IPS-NIHi11 (cell line): Measurements from ENCODE around the gene TBCD.
"Not testable (repeated sequence)": the region's sequence is repeated elsewhere in the genome, so short reads cannot be mapped to it uniquely, and the experiment has no call there.

ENCODE experiments used
- DNase-seq: peaks from one replicate; pipeline ENCODE4 v3.0.0; 2012; ENCODE audit warnings: mixed read lengths, low spot score

TBCD gene

DNA sequence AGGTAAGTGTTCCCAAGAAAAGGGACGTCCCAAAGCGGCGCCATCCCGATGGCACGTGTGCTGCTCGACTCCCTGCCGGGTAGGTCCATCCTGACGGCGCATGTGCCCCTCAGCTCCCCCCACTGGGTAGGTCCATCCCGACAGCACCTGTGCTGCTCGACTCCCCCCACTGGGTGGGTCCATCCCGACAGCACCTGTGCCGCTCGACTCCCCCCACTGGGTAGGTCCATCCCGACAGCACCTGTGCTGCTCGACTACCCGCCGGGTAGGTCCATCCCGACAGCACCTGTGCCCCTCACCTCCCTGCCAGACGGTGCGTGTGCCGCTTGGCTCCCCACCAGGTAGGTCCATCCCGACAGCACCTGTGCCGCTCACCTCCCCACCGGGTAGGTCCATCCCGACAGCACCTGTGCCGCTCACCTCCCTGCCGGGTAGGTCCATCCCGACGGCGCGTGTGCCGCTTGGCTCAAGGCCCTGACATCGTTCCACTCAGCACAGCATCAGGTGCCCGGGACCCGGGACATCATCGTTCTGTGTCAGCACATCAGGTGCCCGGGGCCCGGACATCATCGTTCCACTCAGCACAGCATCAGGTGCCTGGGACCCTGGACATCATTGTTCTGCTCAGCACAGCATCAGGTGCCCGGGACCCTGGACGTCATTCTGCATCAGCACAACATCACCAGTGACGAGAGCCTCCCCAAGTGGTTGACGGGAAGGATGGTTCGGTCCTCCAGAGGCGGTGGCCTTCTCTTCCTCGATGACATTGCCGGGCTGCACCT is 22.2 kb upstream of the TBCD start:
- DNase-seq: no peak

DNA sequence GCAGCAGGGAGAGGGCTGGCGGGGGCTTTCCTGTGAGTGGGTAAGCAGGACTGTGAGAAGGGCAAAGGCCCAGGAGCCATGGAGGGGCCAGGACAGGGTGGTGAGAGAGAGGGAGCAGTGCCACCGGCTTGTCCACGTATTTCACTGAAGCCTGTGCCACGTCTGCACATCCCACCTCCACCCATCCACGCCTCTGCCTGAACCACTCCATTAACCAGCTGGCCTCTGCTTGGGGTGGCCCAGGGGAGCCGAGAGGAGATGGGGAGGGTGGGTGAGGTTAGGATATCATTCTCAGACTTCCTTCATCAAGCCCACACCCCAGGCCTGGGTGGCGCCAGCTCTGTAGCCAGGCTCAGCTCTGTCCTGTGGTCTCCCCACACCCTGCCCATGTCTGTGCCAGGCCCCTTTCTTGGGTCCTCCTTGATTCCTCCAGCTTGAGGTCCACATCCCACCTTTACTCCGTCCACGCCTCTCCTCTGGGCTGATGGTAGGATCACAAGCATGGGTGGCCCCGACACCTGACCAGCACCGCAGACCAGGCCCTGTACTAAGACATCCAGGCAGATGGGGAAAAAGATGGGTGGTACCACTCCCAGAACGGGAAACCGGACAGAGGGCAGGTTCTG is 19.6 kb upstream of the TBCD start:
- DNase-seq: no peak

DNA sequence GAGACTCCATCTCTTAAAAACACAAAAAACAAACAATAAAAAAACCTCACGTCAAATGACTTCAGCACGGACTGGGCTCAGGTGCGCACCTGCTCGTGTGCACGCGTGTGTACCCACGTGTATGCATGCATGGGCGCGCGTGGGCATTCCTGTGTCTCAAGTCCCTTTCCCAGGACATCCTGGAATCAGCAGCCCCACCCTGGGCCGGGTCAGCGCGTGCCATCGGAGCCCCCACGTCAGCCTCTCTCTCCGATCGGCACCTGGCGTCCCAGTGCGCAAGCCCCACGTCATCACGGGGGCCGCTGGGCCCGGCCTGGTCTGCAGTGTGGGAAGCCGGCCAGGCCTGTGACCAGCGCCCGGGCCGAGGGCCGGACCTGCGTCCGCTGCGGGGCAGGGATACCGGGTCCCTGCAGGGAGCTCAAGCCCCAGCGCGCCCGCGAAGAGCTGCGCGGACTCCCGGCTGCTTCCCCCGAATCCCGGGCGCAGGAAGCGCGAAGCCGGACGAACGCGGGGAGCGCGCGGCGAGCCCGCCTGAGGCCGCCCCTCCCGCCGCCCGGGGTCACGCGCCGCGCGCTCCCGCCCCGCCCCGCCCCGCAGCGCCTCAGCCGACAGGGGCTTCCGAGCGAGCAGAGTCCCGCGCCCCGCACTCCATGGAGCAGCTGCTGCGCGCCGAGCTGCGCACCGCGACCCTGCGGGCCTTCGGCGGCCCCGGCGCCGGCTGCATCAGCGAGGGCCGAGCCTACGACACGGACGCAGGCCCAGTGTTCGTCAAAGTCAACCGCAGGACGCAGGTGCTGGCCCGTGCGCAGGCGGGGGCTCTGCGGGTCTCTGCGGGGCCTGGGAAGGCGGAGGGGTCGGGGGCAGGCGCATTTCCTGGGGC is 16.6 kb upstream of the TBCD start, which contains the start of gene FN3K:
Gene FN3K, plus strand, starts transcription at position 629 of the 880 bp plus-strand sequence. Its CDS starts 22 bp downstream, at position 651.
- DNase-seq: peak; percentile 94

- DNase-seq: no peak
Observed at GRCh38 chr17:82736511-82737185, 15.2 kb upstream of the TBCD start.

DNA sequence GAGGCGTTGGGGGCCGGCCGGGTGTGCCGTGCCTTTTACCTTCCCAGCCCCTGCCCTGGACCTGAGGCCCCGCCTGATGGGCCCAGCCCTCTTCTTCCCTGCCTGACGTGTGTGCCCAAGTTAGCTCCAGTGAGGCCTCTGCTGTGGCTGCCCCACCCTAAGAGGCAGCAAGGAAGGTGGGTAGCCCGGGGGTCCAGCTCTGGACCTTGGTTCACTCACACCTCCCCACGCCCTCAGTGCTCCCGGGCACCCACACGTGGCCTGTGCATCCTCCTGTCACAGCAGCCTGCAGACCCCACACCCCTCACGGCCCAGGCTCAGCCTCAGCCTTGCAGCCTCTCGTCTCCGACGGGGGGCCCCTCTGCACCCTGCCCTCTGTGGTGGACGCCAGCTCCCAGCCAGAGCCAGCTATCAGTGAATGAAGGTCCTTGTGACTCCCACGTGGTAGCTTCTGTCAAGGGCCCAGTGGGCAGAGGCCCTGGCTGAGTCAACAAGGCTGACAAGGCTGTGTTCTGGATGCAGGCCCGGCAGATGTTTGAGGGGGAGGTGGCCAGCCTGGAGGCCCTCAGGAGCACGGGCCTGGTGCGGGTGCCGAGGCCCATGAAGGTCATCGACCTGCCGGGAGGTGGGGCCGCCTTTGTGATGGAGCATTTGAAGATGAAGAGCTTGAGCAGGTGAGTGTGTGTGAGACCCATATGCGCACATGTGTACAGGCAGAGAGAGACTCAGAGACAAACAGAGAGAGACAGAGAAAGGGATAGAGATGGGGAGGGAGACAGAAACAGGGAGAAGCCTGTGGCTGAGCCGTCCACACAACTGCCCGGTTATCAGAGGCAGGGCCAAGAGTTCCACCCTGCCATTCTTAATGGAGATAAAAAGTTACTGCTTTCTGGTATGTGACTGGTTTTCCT is 13.6 kb upstream of the TBCD start:
- DNase-seq: no peak

GRCh38 chr17:82740906-82741759 is 10.7 kb upstream of the TBCD start:
- DNase-seq: no peak

GRCh38 chr17:82743344-82744219 is 8.3 kb upstream of the TBCD start:
- no peak for DNase-seq

DNA sequence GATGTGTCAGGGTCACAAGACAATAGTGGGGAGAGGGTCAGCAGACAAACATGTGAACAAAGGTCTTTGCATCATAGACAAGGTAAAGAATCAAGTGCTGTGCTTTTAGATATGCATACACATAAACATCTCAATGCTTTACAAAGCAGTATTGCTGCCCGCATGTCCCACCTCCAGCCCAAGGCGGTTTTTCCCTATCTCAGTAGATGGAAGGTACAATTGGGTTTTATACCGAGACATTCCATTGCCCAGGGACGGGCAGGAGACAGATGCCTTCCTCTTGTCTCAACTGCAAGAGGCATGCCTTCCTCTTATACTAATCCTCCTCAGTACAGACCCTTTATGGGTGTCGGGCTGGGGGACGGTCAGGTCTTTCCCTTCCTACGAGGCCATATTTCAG is 7.1 kb upstream of the TBCD start:
- DNase-seq: not testable (repeated sequence)

DNA sequence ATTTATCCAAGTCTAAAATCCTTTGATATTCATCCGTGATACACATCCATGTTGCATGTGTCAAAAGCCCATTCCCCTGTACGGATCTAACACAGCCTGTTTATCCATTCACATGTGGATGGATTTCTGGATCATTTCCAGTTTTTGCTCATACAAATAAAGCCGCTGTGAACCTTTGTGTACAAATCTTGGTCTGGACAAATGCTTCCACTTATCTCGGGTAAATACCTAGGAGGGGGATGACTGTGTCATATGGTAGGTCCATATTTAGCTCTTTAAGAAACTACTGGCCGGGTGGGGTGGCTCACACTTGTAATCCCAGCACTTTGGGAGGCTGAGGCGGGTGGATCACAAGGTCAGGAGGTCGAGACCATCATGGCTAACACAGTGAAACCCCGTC is 6.3 kb upstream of the TBCD start:
- DNase-seq: no peak

DNA sequence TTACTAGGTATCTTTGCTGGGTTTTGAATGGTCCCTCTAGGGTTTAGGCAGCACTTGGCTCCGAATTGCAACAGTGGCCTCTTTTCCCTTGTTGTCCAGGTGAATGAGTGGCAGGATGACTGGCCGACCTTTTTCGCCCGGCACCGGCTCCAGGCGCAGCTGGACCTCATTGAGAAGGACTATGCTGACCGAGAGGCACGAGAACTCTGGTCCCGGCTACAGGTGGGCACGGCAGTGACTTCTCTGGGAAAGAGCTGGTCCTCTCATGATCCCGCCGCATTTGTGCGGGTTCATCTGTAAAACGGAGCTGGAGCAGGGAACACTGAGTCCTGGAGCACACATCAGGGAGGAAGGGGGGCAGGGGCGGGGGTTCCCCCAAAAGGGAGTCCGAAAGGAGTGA is 3.1 kb upstream of the TBCD start:
- DNase-seq: no peak

DNA sequence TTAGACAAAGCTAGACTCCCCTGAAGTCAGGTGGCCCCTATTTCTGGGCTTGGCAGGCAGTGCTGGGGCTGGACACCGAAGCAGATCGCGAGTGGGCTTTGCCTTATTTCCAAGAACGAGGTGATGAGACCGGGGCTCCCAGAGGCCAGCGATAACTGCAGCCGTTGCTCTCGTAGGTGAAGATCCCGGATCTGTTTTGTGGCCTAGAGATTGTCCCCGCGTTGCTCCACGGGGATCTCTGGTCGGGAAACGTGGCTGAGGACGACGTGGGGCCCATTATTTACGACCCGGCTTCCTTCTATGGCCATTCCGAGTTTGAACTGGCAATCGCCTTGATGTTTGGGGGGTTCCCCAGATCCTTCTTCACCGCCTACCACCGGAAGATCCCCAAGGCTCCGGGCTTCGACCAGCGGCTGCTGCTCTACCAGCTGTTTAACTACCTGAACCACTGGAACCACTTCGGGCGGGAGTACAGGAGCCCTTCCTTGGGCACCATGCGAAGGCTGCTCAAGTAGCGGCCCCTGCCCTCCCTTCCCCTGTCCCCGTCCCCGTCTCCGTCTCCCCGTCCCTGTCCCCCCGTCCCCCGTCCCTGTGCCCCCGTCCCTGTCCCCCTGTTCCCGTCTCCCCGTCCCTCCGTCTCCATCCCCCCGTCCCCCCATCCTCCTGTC is 1.5 kb upstream of the TBCD start:
- DNase-seq: no peak

- no peak for DNase-seq
Observed at GRCh38 chr17:82751171-82751570, 694 bp upstream of the TBCD start.

GRCh38 chr17:82752371-82753200 is 721 bp downstream of the TBCD start:
- DNase-seq: no peak

- no peak for DNase-seq
Observed at GRCh38 chr17:82753201-82753464, 1.3 kb downstream of the TBCD start.

GRCh38 chr17:82754297-82755208 is 2.7 kb downstream of the TBCD start:
- peak; percentile 63 for DNase-seq

DNA sequence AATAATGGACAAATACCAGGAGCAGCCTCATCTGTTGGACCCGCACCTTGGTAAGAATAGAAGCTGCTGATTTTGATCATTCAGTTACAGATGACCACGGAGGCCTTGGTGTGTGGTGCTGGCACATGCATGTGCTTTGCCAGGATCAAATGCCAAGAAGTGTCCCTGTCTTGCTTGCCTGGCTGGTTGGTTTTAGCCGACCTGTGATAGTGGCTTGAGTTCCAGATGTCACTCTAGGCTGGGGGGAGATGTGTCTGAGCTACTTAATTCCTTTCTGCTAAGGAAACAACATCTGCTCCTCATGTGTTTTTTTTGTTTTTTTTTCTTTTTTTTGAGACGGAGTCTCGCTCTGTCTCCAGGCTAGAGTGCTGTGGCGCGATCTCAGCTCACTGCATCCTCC is 4.3 kb downstream of the TBCD start:
- DNase-seq: no peak

DNA sequence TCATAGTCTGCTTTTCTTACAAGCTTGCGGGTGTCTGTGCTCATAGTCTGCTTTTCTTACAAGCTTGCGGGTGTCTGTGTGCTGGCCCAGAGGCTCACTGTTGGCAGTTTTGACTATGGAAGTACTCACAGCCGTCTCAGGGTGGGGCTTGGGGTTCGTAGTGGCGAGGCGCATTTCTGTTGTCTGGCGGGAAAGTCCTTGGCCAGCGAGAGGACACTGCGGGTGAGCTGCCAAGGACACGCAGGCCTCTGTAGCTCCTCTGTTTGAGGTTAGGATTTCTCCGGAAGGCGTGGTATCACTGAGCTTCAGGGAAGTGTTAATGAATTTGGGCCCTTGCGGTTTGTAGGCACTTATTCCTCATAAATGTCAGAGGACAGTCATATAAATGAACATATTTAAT is 13.5 kb downstream of the TBCD start:
- no peak for DNase-seq
